Epithelial cell of esophagus (primary cell): ENCODE results near the gene MSTN.
"Not testable (repeated sequence)": the region's sequence is repeated elsewhere in the genome, so short reads cannot be mapped to it uniquely, and the experiment has no call there.

Source experiments
- DNase-seq: peaks from one replicate; pipeline ENCODE4 v3.0.0; 2010; ENCODE audit warnings: low read depth
- H3K4me3 ChIP-seq: 2 replicates; pipeline ENCODE4 v1.5.1; 2011; ENCODE audit warnings: mild to moderate bottlenecking, low read length, control low read depth
- TF ChIP-seq, protein P1 (sequence below): IDR thresholded peaks from 2 replicates; pipeline ENCODE4 v1.5.1; 2011; ENCODE audit warnings: low read depth, mild to moderate bottlenecking, low read length, control low read depth, inconsistent platforms; ENCODE audit not compliant: insufficient read depth; ENCODE audit errors: missing control alignments

Gene MSTN

DNA sequence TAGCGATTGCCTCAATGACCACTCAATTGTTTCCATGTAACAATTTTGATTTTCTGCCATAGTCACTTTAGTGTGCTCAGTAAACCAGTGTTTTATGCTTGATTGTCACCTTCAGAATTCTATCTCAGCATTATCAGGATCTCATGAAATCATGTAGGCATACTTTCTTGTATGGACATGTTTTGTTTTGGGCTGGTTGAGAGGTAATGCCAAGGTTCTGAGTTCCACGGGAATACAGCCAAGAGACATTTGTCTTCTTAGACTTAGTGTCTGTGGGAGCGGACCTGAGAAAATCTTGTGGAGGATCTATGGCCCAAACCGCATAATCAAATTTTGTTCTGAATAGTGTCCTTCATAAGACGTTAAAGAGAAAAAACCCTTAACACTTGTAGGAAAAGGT is 10.2 kb downstream of the MSTN start:
- no peak overlapping the region for H3K4me3 ChIP-seq
- TF ChIP-seq, protein P1, sequence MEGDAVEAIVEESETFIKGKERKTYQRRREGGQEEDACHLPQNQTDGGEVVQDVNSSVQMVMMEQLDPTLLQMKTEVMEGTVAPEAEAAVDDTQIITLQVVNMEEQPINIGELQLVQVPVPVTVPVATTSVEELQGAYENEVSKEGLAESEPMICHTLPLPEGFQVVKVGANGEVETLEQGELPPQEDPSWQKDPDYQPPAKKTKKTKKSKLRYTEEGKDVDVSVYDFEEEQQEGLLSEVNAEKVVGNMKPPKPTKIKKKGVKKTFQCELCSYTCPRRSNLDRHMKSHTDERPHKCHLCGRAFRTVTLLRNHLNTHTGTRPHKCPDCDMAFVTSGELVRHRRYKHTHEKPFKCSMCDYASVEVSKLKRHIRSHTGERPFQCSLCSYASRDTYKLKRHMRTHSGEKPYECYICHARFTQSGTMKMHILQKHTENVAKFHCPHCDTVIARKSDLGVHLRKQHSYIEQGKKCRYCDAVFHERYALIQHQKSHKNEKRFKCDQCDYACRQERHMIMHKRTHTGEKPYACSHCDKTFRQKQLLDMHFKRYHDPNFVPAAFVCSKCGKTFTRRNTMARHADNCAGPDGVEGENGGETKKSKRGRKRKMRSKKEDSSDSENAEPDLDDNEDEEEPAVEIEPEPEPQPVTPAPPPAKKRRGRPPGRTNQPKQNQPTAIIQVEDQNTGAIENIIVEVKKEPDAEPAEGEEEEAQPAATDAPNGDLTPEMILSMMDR: no peak
- DNase-seq: peak; percentile 81

DNA sequence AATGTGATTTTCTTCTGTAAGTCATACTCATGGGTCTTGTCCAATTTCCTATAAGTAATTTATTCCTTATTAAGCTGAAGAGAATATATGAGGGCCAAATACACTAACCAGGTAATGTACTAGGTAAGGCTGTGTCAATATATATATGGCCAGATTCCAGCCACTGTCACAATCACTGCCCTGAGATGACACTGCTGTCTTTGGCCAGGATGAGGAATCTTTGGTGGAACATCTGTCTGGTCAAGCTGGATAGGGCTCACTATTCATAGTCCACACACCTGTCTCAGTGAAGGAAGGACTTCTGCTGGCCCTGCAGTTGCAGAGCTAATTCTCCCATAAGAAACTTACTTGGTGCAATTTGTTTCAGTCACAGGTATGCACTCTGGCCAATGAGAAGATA is 11.3 kb downstream of the MSTN start:
- DNase-seq: no peak
- H3K4me3 ChIP-seq: no peak overlapping the region
- TF ChIP-seq, protein P1: no peak

DNA sequence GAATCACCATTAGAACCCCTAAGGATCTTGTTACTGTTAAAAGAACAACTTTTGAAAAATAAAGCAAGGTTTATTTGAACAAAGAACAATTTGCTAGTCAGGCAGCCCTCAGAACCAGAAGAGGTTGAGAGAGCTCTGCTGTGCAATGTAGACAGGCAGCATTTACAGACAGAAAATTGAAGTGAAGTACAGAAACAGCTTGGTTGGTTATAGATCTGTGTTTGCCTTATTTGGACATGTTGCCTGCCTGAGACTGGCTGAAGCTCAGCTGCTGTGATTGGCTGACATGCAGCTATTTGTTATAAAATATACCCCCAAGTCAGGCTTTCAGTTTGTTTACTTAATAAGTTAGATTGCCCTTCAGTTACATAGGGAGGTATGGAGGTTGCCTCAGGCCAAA is 12.5 kb downstream of the MSTN start:
- no peak for DNase-seq
- TF ChIP-seq, protein P1: no peak
- no peak overlapping the region for H3K4me3 ChIP-seq

DNA sequence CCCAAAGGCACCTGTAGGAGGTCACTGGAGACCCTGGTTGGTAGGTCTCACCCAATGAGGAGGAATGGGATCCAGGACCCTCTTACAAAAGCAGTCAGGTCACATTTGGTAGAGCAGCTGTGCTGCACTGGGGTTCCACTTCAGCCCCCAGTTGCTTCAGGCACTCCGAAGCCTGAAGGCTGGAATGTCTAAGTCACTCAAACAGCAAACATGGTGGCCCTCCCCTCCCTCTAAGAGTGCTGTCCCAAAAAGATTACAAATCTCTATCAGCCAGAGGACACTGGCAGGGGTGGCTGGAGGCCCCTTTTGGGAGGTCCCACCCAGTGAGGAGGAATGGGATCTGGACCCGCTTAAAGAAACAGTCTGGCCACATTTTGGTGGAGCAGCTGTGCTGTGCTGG is 17.7 kb downstream of the MSTN start:
- DNase-seq: no peak
- H3K4me3 ChIP-seq: no peak overlapping the region
- TF ChIP-seq, protein P1: no peak

DNA sequence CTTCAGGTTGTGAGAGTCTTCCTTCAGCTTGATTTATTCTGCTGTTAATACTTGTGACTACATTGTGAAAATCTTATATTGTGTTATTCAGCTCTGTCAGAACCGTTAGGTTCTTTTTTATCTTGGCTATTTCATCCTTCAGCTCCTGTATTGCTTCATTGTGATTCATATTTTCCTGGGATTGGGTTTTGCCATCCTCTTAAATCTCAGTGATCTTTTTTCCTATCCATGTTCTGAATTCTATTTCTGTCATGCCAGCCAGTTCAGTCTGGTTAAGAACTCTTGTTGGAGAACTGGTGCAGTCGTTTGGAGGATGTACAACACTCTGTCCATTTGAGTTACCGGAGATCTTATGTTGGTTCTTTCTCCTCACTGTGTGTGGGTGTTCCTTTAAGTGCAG is 19.1 kb downstream of the MSTN start:
- peak; percentile 4 for DNase-seq
- no peak overlapping the region for H3K4me3 ChIP-seq
- TF ChIP-seq, protein P1: no peak

DNA sequence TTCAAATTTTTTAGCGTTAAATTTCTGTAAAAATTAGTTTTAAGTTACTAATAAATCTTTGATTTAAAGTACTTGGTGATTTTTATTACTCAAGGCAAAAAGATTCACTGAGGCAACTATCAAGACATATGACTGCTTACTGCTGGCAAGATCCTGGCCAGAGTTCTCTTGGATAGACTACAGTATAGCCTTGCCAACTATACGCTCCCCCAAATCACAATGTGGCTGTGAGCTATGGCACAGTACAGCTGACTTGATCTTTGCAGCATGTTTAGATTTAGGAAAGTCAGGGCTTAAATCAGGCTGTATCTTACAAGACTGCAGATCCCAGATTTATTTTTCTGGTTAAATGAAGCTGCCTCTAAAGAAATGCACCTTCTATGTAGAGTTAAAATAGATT is 26.5 kb downstream of the MSTN start:
- no peak for DNase-seq
- no peak overlapping the region for H3K4me3 ChIP-seq
- TF ChIP-seq, protein P1: no peak

DNA sequence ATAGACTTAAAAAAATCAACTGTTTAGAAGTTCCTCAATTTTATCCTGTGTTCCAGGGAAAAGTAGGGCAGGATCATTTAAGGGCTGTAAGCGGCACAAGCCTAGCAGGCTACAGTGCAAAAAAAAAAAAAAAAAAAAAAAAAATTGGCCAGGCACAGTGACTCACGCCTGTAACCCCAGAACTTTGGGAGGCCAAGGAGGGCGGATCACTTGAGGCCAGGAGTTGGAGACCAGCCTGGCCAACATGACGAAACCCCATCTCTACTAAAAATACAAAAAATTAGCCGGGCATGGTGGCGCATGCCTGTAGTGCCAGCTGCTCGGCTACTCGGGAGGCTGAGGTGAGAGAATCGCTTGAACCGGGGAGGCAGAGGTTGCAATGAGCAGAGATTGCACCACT is 28.1 kb downstream of the MSTN start:
- not testable (repeated sequence) for DNase-seq, H3K4me3 ChIP-seq
